ENCODE measurements around the gene ANKRD13B. TPM values are rescaled to one million over a fixed set of nuclear protein-coding genes. Genes with fewer than 3 reads are reported as not detected.

Gene ANKRD13B
- total and polyA plus RNA-seq, 8 donors: 1.0 to 5.8 (median 3.5) TPM

DNA sequence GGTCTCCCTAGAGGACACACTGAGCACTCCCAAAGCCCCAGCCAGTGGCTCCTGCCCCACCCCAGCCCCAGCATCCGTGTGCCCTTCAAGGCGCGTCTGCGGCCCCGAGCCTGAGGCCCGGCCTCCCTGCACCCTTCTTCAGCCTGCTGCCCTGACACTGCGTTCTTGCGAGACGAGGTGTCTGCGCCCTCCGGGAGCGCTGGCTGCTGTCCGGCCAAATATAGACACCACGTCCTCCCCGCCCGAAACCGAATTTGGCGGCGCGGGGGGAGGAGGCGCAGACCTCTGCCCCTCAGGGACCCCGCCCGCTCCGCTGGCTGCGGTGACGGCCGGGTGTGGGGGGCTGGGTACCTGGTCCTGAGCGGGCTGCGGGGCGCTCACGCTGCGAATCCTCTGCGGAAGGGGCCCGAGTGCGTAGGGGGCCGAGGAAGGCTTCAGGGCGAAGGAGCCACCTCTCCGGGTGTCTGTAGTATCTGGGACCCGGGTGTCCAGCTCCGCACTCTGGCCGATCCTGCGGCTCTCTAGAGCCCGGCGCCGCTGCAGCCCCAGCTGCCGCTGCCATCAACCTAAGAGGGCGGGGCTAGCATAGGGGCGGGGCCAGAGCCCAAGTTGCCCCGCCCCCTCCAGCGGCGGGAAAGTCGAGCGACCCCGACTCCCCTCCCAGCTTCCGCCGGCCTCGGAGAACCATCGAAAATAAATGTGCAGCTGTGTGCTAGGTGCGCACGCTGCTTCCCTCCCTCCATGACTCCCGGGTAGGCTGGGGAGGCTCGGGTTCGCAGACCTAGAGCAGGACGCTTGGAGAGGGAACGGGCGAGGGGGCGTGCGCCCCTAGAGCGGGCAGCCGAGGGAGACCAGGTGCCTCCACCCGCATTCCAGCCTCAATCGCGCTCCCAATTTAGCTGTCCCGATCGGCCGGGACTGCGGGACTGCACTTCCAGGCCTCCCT lies 29.7 kb downstream of the ANKRD13B start, which contains the start of gene CORO6:
Gene CORO6, minus strand, starts transcription at position 576 of the 946 bp plus-strand sequence. CDS start 1,491 bp downstream, outside the sequence.
- intact Hi-C loops (cut with DNase I): no loop called here
- DNase-seq: peak in 5 of 6 donors; percentile 19 to 80 (median 56)
- peaks cover 0 to 14% (median 3%) of the 10 kb centered on the region in 3 donors for H3K4me1 ChIP-seq

DNA sequence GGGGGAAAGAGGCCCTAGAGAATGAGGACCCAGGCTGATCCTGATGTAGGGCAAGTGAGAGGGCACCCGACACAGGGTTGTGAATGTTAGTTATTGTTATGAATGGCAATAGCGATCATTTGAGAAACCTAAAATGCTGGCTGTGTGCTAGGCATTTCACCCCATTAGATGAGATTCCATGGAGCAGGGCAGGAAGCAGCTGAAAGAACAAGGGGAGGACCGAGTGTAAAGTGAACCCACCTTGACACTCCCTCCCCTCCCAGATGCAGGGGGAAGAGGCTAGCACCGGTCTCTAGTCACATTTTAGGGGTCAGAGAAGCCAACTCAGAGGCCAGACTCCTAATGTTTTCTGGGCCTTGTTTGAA lies 30.3 kb downstream of the ANKRD13B start:
- H3K27me3 ChIP-seq: no peaks in the 10 kb centered on the region
- H3K27ac ChIP-seq: no peak overlapping the region
- 55 to 58% methylated on average over 4 of the region's 4 CpGs for WGBS, 2 donors
- no peak for ATAC-seq
- no peak for DNase-seq
- FAIRE-seq: no peak
- TF ChIP-seq, protein P1, sequence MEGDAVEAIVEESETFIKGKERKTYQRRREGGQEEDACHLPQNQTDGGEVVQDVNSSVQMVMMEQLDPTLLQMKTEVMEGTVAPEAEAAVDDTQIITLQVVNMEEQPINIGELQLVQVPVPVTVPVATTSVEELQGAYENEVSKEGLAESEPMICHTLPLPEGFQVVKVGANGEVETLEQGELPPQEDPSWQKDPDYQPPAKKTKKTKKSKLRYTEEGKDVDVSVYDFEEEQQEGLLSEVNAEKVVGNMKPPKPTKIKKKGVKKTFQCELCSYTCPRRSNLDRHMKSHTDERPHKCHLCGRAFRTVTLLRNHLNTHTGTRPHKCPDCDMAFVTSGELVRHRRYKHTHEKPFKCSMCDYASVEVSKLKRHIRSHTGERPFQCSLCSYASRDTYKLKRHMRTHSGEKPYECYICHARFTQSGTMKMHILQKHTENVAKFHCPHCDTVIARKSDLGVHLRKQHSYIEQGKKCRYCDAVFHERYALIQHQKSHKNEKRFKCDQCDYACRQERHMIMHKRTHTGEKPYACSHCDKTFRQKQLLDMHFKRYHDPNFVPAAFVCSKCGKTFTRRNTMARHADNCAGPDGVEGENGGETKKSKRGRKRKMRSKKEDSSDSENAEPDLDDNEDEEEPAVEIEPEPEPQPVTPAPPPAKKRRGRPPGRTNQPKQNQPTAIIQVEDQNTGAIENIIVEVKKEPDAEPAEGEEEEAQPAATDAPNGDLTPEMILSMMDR (IDR thresholded peaks at IDR 0.05): no peak
- H3K36me3 ChIP-seq: no peaks in the 10 kb centered on the region
- H3K4me1 ChIP-seq: peaks cover 0 to 8% (median 3%) of the 10 kb centered on the region in 3 donors
- no peak overlapping the region for H3K4me3 ChIP-seq
- intact Hi-C loops (cut with DNase I): no loop called here
- no peaks in the 10 kb centered on the region for H3K9me3 ChIP-seq

More for the DNA sequence above, 29.7 kb downstream of the ANKRD13B start, which contains the start of gene CORO6:
- Histone ChIP-seq H3K36me3 (no peaks in the 10 kb centered on the region), H3K27me3 (no peaks in the 10 kb centered on the region), H3K4me3 (peak within 1 kb of the TSS; percentile 20 to 63 (median 44)), H3K27ac (no peak within 1 kb of the TSS), H3K9me3 (no peaks in the 10 kb centered on the region)
- TF ChIP-seq, protein P1 (IDR thresholded peaks at IDR 0.05): no peak
- FAIRE-seq (no peak), ATAC-seq (peak; percentile 27 to 76 (median 70))
- WGBS, 2 donors: 8 to 9% methylated on average over 68 to 77 of the region's 77 CpGs

DNA sequence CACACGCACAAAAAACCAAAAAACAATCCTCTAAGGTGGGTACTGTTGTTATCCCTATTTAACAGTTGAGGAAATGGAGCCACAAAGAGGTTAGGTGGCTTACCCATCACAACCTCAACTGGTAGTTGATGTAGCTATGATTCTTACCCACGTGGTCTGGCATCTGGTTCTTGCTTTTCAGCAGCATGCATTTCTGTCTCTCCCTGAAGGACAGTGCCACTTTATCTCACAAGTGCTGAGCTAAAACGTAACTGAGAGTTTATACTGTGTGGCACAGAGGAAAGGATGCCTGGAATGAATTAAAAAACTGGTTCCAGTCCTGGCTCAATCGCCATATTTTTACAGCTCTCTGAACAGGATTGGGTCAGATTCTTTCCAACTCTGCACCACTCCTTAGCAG lies 31.7 kb downstream of the ANKRD13B start:
- intact Hi-C loops (cut with DNase I): no loop called here
- ATAC-seq (no peak), DNase-seq (no peak), FAIRE-seq (no peak)
- H3K36me3 ChIP-seq: no peaks in the 10 kb centered on the region
- TF ChIP-seq, protein P1 (IDR thresholded peaks at IDR 0.05): no peak
- H3K4me3 ChIP-seq: no peak overlapping the region
- H3K27me3 ChIP-seq: no peaks in the 10 kb centered on the region
- no peaks in the 10 kb centered on the region for H3K9me3 ChIP-seq
- no peak overlapping the region for H3K27ac ChIP-seq
- 84 to 87% methylated on average over 4 of the region's 4 CpGs for WGBS, 2 donors
- H3K4me1 ChIP-seq: peaks cover 0 to 8% (median 3%) of the 10 kb centered on the region in 3 donors

DNA sequence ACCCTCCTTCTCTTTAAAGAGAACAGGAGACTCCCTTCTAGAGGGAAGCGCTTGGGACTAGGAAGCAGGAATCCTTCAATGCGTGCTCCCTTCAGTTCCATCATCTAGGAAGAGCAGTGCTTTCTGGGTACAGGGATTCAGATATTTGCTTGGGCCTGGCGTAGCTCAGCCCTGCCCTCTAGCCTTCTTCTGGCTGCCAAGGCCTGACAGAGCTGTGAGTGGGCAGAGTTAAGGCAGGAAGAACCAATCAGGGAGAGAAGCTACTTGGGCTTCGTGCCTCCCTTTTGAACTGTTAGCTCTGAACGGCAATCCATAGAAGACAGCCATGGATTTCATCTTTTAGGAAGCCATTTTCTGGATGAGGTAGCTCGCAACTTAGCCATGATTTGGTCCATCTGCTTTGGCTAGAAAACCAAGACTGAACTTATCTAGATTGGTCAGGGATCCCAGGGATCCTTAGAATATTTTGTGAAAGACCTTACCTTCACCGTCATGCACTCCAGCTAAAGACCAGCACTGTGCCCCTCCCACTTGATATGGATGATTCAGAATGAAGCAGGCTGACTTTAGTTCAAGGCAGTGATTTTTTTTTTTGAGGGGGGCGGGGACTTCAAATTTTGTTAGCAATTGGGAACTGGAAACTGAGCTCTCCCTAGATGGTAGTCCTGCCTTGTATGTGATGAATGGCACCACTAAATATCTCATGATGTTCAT lies 32.3 kb downstream of the ANKRD13B start:
- DNase-seq (no peak), ATAC-seq (peak in 1 of 4 donors; percentile 15), FAIRE-seq (no peak)
- TF ChIP-seq, protein P1 (IDR thresholded peaks at IDR 0.05): no peak
- H3K4me3 ChIP-seq: no peak overlapping the region
- H3K36me3 ChIP-seq: no peaks in the 10 kb centered on the region
- H3K4me1 ChIP-seq: peaks cover 0 to 8% (median 3%) of the 10 kb centered on the region in 3 donors
- no peaks in the 10 kb centered on the region for H3K9me3 ChIP-seq
- H3K27me3 ChIP-seq: no peaks in the 10 kb centered on the region
- intact Hi-C loops (cut with DNase I): no loop called here
- WGBS, 2 donors: 93 to 94% methylated on average over 8 of the region's 8 CpGs
- H3K27ac ChIP-seq: no peak overlapping the region
